ENCODE data around the gene VTCN1.

Gene VTCN1

GRCh38 chr1:117093870-117094621 is 116.7 kb downstream of the VTCN1 start:
- DNase-seq, result no peak

Data from CD4-positive, alpha-beta T cell treated with Interferon gamma for 1 hour (primary cell).